GM10847 (cell line): Measurements from ENCODE around the gene ANKRD6.
A peak's percentile ranks its signal among the peaks of the same experiment; 100 is the strongest.

Experiments
- POLR2A ChIP-seq: IDR thresholded peaks from 2 replicates; pipeline ENCODE4 v1.6.1; 2011; ENCODE audit not compliant: insufficient read length; ENCODE audit errors: extremely low read depth

Gene ANKRD6

GRCh38 chr6:89410231-89410761 is 22.7 kb upstream of the ANKRD6 start:
- no peak for TF ChIP-seq POLR2A

- TF ChIP-seq POLR2A = no peak
Observed at GRCh38 chr6:89410788-89411144, 22.2 kb upstream of the ANKRD6 start.

- TF ChIP-seq POLR2A = no peak
Observed at GRCh38 chr6:89411145-89412070, 21.5 kb upstream of the ANKRD6 start.

- TF ChIP-seq POLR2A = peak; percentile 25
Observed at GRCh38 chr6:89412071-89413005, 20.6 kb upstream of the ANKRD6 start, which contains the start of gene RRAGD. RRAGD (minus strand) TSS chr6:89412273; CDS start chr6:89411993, 280 bp downstream.

- TF ChIP-seq POLR2A = no peak
Observed at GRCh38 chr6:89413006-89413400, 19.9 kb upstream of the ANKRD6 start.

DNA sequence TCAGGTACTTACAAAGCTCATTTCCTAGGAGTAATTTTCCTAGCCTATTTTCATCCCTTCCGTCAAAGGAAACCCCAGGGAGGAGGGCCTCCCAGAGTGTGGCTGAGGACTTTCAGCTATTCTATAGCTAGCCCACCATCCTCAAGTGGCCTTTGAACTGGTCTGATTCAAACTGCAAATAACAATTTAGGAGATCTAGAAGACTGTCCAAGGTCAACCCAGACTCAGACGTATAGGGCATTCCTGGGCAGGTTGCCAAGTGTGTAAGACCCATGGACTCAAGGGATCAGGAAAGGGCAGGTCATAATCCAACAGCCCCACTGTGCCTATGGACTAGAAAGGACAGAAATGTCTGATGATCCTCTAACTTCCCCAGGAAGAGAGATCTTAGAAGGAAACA is 18.7 kb upstream of the ANKRD6 start:
- TF ChIP-seq POLR2A = no peak

GRCh38 chr6:89415185-89415584 is 17.8 kb upstream of the ANKRD6 start:
- no peak for TF ChIP-seq POLR2A

DNA sequence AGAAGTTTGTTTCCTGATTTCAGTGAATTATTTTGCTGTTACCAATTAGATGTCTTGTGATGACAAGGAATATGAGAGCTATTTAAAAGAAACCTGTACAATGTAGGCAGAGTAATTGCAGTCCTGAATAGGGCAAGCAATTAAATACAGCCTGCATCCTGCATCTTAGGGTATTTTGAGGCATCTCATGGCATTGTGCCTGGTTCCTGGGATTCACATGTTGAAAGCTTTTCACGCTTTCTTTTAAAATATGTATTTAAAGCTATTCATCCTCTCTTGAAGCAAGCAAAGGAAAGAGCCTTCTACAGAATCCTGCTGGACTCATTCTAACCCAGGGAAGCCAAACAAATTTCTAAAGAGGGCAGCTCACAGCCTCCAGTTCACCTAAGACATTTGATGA is 16.2 kb upstream of the ANKRD6 start:
- no peak for TF ChIP-seq POLR2A

- no peak for TF ChIP-seq POLR2A
Observed at GRCh38 chr6:89430201-89430962, 2.6 kb upstream of the ANKRD6 start.

- no peak for TF ChIP-seq POLR2A
Observed at GRCh38 chr6:89433252-89434149, 549 bp downstream of the ANKRD6 start.

- no peak for TF ChIP-seq POLR2A
Observed at GRCh38 chr6:89434150-89434499, 1.2 kb downstream of the ANKRD6 start.

- no peak for TF ChIP-seq POLR2A
Observed at GRCh38 chr6:89434954-89435353, 2.0 kb downstream of the ANKRD6 start.

DNA sequence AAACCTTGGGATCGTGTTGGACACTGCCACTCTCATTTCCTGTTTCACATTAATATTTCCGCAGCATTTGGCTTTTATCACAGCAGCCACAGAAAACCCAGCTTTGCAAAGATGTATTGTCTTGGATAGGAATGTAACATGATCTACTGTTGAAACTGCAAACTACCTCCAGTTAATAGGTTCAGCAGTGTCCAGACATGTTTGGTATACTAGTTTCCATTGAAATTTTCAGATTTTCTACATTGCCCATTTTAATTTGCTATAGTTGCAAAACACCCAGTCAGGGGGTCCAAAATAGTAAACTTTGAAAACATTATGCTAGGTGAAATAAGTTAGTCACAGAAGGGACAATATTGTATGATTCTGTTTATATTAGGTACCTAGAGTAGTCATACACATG is 3.3 kb downstream of the ANKRD6 start:
- no peak for TF ChIP-seq POLR2A

- TF ChIP-seq POLR2A = no peak
Observed at GRCh38 chr6:89438248-89438647, 5.3 kb downstream of the ANKRD6 start.
